ENCODE measurements around the gene TTC33.

The TTC33 gene

GRCh38 chr5:40634593-40634992, 121.2 kb downstream of the TTC33 start:
- no peak overlapping the region for H3K4me3 ChIP-seq
- H3K4me1 ChIP-seq = no peaks in the 10 kb centered on the region
- no peak for DNase-seq (ENCODE audit: low spot score in 2 of 2)
- no peaks in the 10 kb centered on the region for H3K27me3 ChIP-seq (ENCODE audit: low read depth)
- H3K36me3 ChIP-seq (replicated peaks) = no peaks in the 10 kb centered on the region
- no peaks in the 10 kb centered on the region for H3K9me3 ChIP-seq
- in situ Hi-C loops (cut with MboI; ENCODE audit: low sequenced_read_pairs) = no loop called here

- H3K36me3 ChIP-seq (replicated peaks) = no peaks in the 10 kb centered on the region
- in situ Hi-C loops (cut with MboI; ENCODE audit: low sequenced_read_pairs) = no loop called here
- no peak overlapping the region for H3K4me3 ChIP-seq
- no peaks in the 10 kb centered on the region for H3K4me1 ChIP-seq
- DNase-seq (ENCODE audit: low spot score in 2 of 2) = no peak
- no peaks in the 10 kb centered on the region for H3K9me3 ChIP-seq
- H3K27me3 ChIP-seq (ENCODE audit: low read depth) = no peaks in the 10 kb centered on the region
Observed at GRCh38 chr5:40634154-40634553, 121.6 kb downstream of the TTC33 start.

- H3K4me3 ChIP-seq = no peak overlapping the region
- H3K27me3 ChIP-seq (ENCODE audit: low read depth) = no peaks in the 10 kb centered on the region
- DNase-seq (ENCODE audit: low spot score in 2 of 2) = no peak
- H3K4me1 ChIP-seq = no peaks in the 10 kb centered on the region
- H3K9me3 ChIP-seq = no peaks in the 10 kb centered on the region
- no peaks in the 10 kb centered on the region for H3K36me3 ChIP-seq (replicated peaks)
- in situ Hi-C loops (cut with MboI; ENCODE audit: low sequenced_read_pairs) = no loop called here
Observed at GRCh38 chr5:40631236-40631635, 124.5 kb downstream of the TTC33 start.

GRCh38 chr5:40630126-40630525, 125.6 kb downstream of the TTC33 start:
- Histone ChIP-seq H3K36me3 (replicated peaks) (no peaks in the 10 kb centered on the region), H3K27me3 (ENCODE audit: low read depth) (no peaks in the 10 kb centered on the region), H3K4me3 (no peak overlapping the region), H3K4me1 (no peaks in the 10 kb centered on the region), H3K9me3 (no peaks in the 10 kb centered on the region)
- in situ Hi-C loops (cut with MboI; ENCODE audit: low sequenced_read_pairs) = no loop called here
- no peak for DNase-seq (ENCODE audit: low spot score in 2 of 2)

GRCh38 chr5:40628407-40628806, 127.4 kb downstream of the TTC33 start:
- DNase-seq (ENCODE audit: low spot score in 2 of 2) = no peak
- Histone ChIP-seq H3K4me1 (no peaks in the 10 kb centered on the region), H3K27me3 (ENCODE audit: low read depth) (no peaks in the 10 kb centered on the region), H3K4me3 (no peak overlapping the region), H3K36me3 (replicated peaks) (no peaks in the 10 kb centered on the region), H3K9me3 (no peaks in the 10 kb centered on the region)
- in situ Hi-C loops (cut with MboI; ENCODE audit: low sequenced_read_pairs) = no loop called here

- H3K4me3 ChIP-seq = no peak overlapping the region
- no peaks in the 10 kb centered on the region for H3K27me3 ChIP-seq (ENCODE audit: low read depth)
- H3K9me3 ChIP-seq = no peaks in the 10 kb centered on the region
- in situ Hi-C loops (cut with MboI; ENCODE audit: low sequenced_read_pairs) = no loop called here
- H3K4me1 ChIP-seq = no peaks in the 10 kb centered on the region
- H3K36me3 ChIP-seq (replicated peaks) = no peaks in the 10 kb centered on the region
- no peak for DNase-seq (ENCODE audit: low spot score in 2 of 2)
Observed at GRCh38 chr5:40627706-40628105, 128.1 kb downstream of the TTC33 start.

- Histone ChIP-seq H3K9me3 (no peaks in the 10 kb centered on the region), H3K4me1 (no peaks in the 10 kb centered on the region), H3K36me3 (replicated peaks) (no peaks in the 10 kb centered on the region), H3K4me3 (no peak overlapping the region), H3K27me3 (ENCODE audit: low read depth) (no peaks in the 10 kb centered on the region)
- in situ Hi-C loops (cut with MboI; ENCODE audit: low sequenced_read_pairs) = no loop called here
- no peak for DNase-seq (ENCODE audit: low spot score in 2 of 2)
Observed at GRCh38 chr5:40626801-40627200, 129.0 kb downstream of the TTC33 start.

GRCh38 chr5:40623480-40624420, 132.0 kb downstream of the TTC33 start:
- Histone ChIP-seq H3K4me3 (no peak overlapping the region), H3K27me3 (ENCODE audit: low read depth) (no peaks in the 10 kb centered on the region), H3K36me3 (replicated peaks) (no peaks in the 10 kb centered on the region), H3K4me1 (no peaks in the 10 kb centered on the region), H3K9me3 (no peaks in the 10 kb centered on the region)
- in situ Hi-C loops (cut with MboI; ENCODE audit: low sequenced_read_pairs) = no loop called here
- no peak for DNase-seq (ENCODE audit: low spot score in 2 of 2)

- Histone ChIP-seq H3K4me3 (no peak overlapping the region), H3K27me3 (ENCODE audit: low read depth) (no peaks in the 10 kb centered on the region)
Observed at GRCh38 chr5:40622463-40623252, 133.1 kb downstream of the TTC33 start.

GRCh38 chr5:40619421-40619820, 136.3 kb downstream of the TTC33 start:
- Histone ChIP-seq H3K4me3 (no peak overlapping the region), H3K27me3 (ENCODE audit: low read depth) (no peaks in the 10 kb centered on the region), H3K36me3 (replicated peaks) (no peaks in the 10 kb centered on the region), H3K9me3 (no peaks in the 10 kb centered on the region), H3K4me1 (no peaks in the 10 kb centered on the region)
- DNase-seq (ENCODE audit: low spot score in 2 of 2) = no peak
- in situ Hi-C loops (cut with MboI; ENCODE audit: low sequenced_read_pairs) = no loop called here

More at GRCh38 chr5:40622463-40623252, 133.1 kb downstream of the TTC33 start:
- no peaks in the 10 kb centered on the region for H3K9me3 ChIP-seq
- H3K36me3 ChIP-seq (replicated peaks) = no peaks in the 10 kb centered on the region
- in situ Hi-C loops (cut with MboI; ENCODE audit: low sequenced_read_pairs) = no loop called here
- no peak for DNase-seq (ENCODE audit: low spot score in 2 of 2)
- no peaks in the 10 kb centered on the region for H3K4me1 ChIP-seq

- in situ Hi-C loops (cut with MboI; ENCODE audit: low sequenced_read_pairs) = no loop called here
- DNase-seq (ENCODE audit: low spot score in 2 of 2) = no peak
- H3K36me3 ChIP-seq (replicated peaks) = no peaks in the 10 kb centered on the region
- no peaks in the 10 kb centered on the region for H3K9me3 ChIP-seq
- H3K4me1 ChIP-seq = no peaks in the 10 kb centered on the region
- H3K4me3 ChIP-seq = no peak overlapping the region
- no peaks in the 10 kb centered on the region for H3K27me3 ChIP-seq (ENCODE audit: low read depth)
Observed at GRCh38 chr5:40618926-40619325, 136.8 kb downstream of the TTC33 start.

- Histone ChIP-seq H3K9me3 (no peaks in the 10 kb centered on the region), H3K4me1 (no peaks in the 10 kb centered on the region), H3K27me3 (ENCODE audit: low read depth) (no peaks in the 10 kb centered on the region), H3K4me3 (no peak overlapping the region), H3K36me3 (replicated peaks) (no peaks in the 10 kb centered on the region)
- DNase-seq (ENCODE audit: low spot score in 2 of 2) = no peak
- in situ Hi-C loops (cut with MboI; ENCODE audit: low sequenced_read_pairs) = no loop called here
Observed at GRCh38 chr5:40616781-40617180, 139.0 kb downstream of the TTC33 start.

- DNase-seq (ENCODE audit: low spot score in 2 of 2) = no peak
- no peaks in the 10 kb centered on the region for H3K36me3 ChIP-seq (replicated peaks)
- no peaks in the 10 kb centered on the region for H3K9me3 ChIP-seq
- in situ Hi-C loops (cut with MboI; ENCODE audit: low sequenced_read_pairs) = no loop called here
- H3K4me3 ChIP-seq = no peak overlapping the region
- no peaks in the 10 kb centered on the region for H3K27me3 ChIP-seq (ENCODE audit: low read depth)
- no peaks in the 10 kb centered on the region for H3K4me1 ChIP-seq
Observed at GRCh38 chr5:40615586-40616170, 140.1 kb downstream of the TTC33 start.
